Neuronal stem cell (in vitro differentiated cells): ENCODE results near the gene PKMYT1.

ENCODE experiments used
- DNase-seq: peaks from one replicate; pipeline ENCODE4 v3.0.0-alpha.2; 2013; ENCODE audit warnings: low spot score
- H2AFZ ChIP-seq: one replicate; pipeline ENCODE4 v1.6.1; 2013; ENCODE audit warnings: mild to moderate bottlenecking, low read length, inconsistent platforms
- H2AK5ac ChIP-seq: 2 replicates; pipeline ENCODE4 v1.6.1; 2013; ENCODE audit warnings: low read depth, mild to moderate bottlenecking, inconsistent platforms, low read length, moderate library complexity, mixed read lengths
- H2BK120ac ChIP-seq: 2 replicates; pipeline ENCODE4 v1.6.1; 2013; ENCODE audit warnings: low read depth, mild to moderate bottlenecking, inconsistent platforms, low read length, moderate library complexity, mixed read lengths
- H2BK12ac ChIP-seq: one replicate; pipeline ENCODE4 v1.6.1; 2013; ENCODE audit warnings: low read length, inconsistent platforms
- H2BK15ac ChIP-seq: 2 replicates; pipeline ENCODE4 v1.6.1; 2013; ENCODE audit warnings: mild to moderate bottlenecking, low read length, inconsistent platforms, mixed read lengths
- H2BK5ac ChIP-seq: one replicate; pipeline ENCODE4 v1.6.1; 2013; ENCODE audit warnings: inconsistent platforms, mild to moderate bottlenecking, low read length, moderate library complexity
- H3K14ac ChIP-seq: one replicate; pipeline ENCODE4 v1.6.1; 2013; ENCODE audit warnings: low read length, inconsistent platforms
- H3K18ac ChIP-seq: 2 replicates; pipeline ENCODE4 v1.6.1; 2013; ENCODE audit warnings: low read length, inconsistent platforms
- H3K23ac ChIP-seq: 2 replicates; pipeline ENCODE4 v1.6.1; 2013; ENCODE audit warnings: low read depth, mild to moderate bottlenecking, mixed read lengths, low read length, inconsistent platforms; ENCODE audit not compliant: poor library complexity
- H3K27ac ChIP-seq: replicated peaks from 3 replicates; pipeline ENCODE4 v1.5.1; 2013; ENCODE audit warnings: low read length, inconsistent platforms
- H3K27me3 ChIP-seq, 3 experiments: 2 replicates each; pipeline ENCODE4 v1.6.1; 2013; ENCODE audit warnings: low read length in 3 of 3, mild to moderate bottlenecking in 2 of 3, inconsistent platforms in 1 of 3, low read depth in 1 of 3, mixed read lengths in 1 of 3, moderate library complexity in 1 of 3; ENCODE audit not compliant: control insufficient read depth in 3 of 3, insufficient read depth in 3 of 3
- H3K36me3 ChIP-seq, 2 donors: replicated peaks in 1 of 2; 2 replicates each; pipeline ENCODE4 v1.6.1; 2013; ENCODE audit warnings: low read length in 2 of 2; ENCODE audit not compliant: control insufficient read depth in 2 of 2, insufficient read depth in 2 of 2
- H3K4ac ChIP-seq: 2 replicates; pipeline ENCODE4 v1.6.1; 2013; ENCODE audit warnings: inconsistent platforms, mild to moderate bottlenecking, low read length, moderate library complexity
- H3K4me1 ChIP-seq, 2 donors: 1 replicate in 1 of 2; 2 replicates in 1 of 2; pipeline ENCODE4 v1.6.1; 2013; ENCODE audit warnings: low read length in 2 of 2, low read depth in 1 of 2; ENCODE audit not compliant: control insufficient read depth in 2 of 2, insufficient read depth in 1 of 2
- H3K4me2 ChIP-seq: one replicate; pipeline ENCODE4 v1.6.1; 2013; ENCODE audit warnings: mild to moderate bottlenecking, low read length, inconsistent platforms; ENCODE audit not compliant: insufficient read depth, poor library complexity, severe bottlenecking
- H3K4me3 ChIP-seq, 2 donors: 2 replicates each; pipeline ENCODE4 v1.5.1; 2013; ENCODE audit warnings: low read length in 2 of 2, mild to moderate bottlenecking in 2 of 2, inconsistent platforms in 1 of 2, moderate library complexity in 1 of 2
- H3K79me1 ChIP-seq: one replicate; pipeline ENCODE4 v1.6.1; 2013; ENCODE audit warnings: low read depth, mild to moderate bottlenecking, inconsistent platforms, low read length, moderate library complexity
- H3K9ac ChIP-seq: one replicate; pipeline ENCODE4 v1.6.1; 2013; ENCODE audit warnings: mild to moderate bottlenecking, low read depth, low read length, inconsistent platforms; ENCODE audit not compliant: poor library complexity
- H3K9me3 ChIP-seq, 2 donors: replicated peaks in 1 of 2; 2 replicates each; pipeline versions ENCODE3 to v1.6.1; 2013; ENCODE audit warnings: low read length in 2 of 2, mild to moderate bottlenecking in 2 of 2, inconsistent platforms in 1 of 2, low read depth in 1 of 2, mixed read lengths in 1 of 2, moderate library complexity in 1 of 2; ENCODE audit not compliant: control insufficient read depth in 2 of 2, insufficient read depth in 1 of 2
- H4K8ac ChIP-seq: one replicate; pipeline ENCODE4 v1.6.1; 2013; ENCODE audit warnings: low read depth, mild to moderate bottlenecking, inconsistent platforms, low read length, moderate library complexity
- H4K91ac ChIP-seq: one replicate; pipeline ENCODE4 v1.6.1; 2013; ENCODE audit warnings: low read length, low read depth, mild to moderate bottlenecking, inconsistent platforms; ENCODE audit not compliant: poor library complexity
- WGBS, 2 donors: extraction: QIAGEN DNeasy Blood & Tissue Kit; methylation state at CpG; one replicate each; pipeline ENCODE4 v1.1.7; 2013; ENCODE audit warnings: missing lambda C conversion rate in 2 of 2, mixed read lengths in 1 of 2; ENCODE audit not compliant: insufficient read length in 2 of 2, insufficient replicate concordance in 1 of 2; ENCODE audit errors: extremely low coverage in 2 of 2; 5-methylcytosine and 5-hydroxymethylcytosine counted together

The PKMYT1 gene

DNA sequence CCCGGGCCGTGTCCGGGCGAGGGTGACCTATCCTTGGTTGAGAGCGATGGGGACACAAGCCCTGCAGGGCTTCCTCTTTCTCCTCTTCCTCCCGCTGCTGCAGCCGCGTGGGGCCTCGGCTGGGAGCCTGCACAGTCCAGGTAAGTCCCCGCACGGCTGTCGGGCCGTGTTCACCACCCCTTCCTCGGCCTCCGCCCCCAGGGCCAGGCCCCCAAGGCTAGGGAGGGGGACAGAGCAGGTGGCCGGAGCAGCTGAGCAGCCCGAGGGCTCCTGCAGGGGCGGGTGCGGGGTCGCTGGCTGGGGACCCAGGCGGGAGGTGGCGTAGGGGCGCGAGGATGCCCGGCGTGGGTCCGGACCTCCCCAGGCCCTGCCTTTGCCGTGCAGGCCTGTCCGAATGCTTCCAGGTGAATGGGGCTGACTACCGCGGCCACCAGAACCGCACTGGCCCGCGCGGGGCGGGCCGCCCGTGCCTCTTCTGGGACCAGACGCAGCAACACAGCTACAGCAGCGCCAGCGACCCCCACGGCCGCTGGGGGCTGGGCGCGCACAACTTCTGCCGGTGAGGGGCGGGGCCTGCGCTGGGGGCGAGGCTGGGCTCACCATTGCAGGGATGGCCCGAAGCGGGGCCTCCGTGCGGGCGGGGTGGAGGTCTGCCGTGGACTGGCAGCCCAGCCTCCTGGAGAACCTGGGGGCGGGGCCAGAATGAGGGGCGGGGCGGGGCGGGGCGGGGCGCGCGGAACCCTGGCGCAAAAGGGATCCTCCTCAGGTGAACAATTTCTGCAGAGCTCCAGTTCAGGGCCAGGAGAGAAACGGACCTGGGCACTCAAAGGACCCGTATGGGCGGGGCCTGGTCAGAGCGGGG lies 15.5 kb downstream of the PKMYT1 start:
- Histone ChIP-seq H2BK120ac (peak overlapping the region; percentile 61), H4K8ac (no peak overlapping the region), H3K4me3 (peak overlapping the region; percentile 49 to 84), H3K18ac (peak overlapping the region; percentile 95), H3K9ac (peak overlapping the region; percentile 89), H2BK5ac (peak overlapping the region; percentile 93), H3K23ac (peak overlapping the region; percentile 96), H3K27ac (no peak overlapping the region), H3K4ac (no peak overlapping the region), H3K9me3 (no peaks in the 10 kb centered on the region), H2BK12ac (peak overlapping the region; percentile 95), H3K4me1 (peaks cover 14 to 19% of the 10 kb centered on the region in 2 donors), H3K14ac (peak overlapping the region; percentile 100), H2AK5ac (peak overlapping the region; percentile 84), H3K36me3 (no peaks in the 10 kb centered on the region), H2BK15ac (peak overlapping the region; percentile 94), H3K27me3 (peaks cover 0 to 40% (median 20%) of the 10 kb centered on the region in 3 experiments), H3K79me1 (peaks cover 8% of the 10 kb centered on the region), H3K4me2 (peak overlapping the region; percentile 98), H4K91ac (no peak overlapping the region), H2AFZ (peak overlapping the region; percentile 98)
- WGBS, 2 donors, result no CpG with 5 or more reads among the region's 68 CpGs
- peak; percentile 84 for DNase-seq

DNA sequence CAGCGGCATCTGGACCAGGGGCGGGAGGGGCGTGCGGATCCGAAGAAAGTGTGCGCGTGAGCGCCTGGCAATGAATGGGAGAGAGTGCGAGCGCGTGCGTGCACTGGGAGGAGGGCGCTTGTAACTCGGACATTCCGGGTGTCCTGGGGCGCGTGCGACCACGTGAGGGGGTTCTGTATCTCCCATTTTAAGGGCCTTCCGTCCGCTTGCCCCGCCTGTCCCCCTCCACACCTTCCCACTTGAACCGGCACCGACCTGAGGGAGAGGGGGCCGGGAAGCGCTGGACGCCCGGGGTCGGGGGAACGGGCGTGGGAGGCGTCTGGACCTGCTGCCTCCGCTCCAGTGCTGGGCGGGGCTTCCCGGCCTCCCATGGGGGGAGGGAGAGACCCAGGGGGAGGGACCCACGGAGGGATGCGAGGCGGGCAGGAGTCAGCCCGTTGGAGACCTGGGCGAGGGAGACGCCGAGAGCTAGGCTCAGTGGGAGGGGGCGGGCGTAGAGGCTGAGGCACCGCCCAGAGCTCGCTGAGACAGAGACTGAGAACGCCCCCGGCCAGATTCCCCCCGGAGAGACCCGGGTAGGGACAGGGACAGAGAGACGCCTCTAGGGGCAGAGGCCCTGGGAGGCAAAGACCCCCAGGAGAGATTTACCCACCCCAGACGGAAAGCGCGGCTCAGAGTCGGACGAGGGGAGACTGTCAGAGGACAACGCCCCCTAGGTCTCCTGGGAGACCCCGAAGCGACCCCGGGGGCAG lies 16.3 kb downstream of the PKMYT1 start, which contains the start of gene KREMEN2:
KREMEN2 (plus strand) TSS at position 553 of the 752 bp plus-strand sequence. CDS start 246 bp downstream, outside the sequence.
- no peaks in the 10 kb centered on the region for H3K36me3 ChIP-seq
- H3K9ac ChIP-seq, result peak within 1 kb of the TSS; percentile 89
- peak within 1 kb of the TSS; percentile 95 for H3K18ac ChIP-seq
- H4K8ac ChIP-seq, result no peak within 1 kb of the TSS
- WGBS, 2 donors, result no CpG with 5 or more reads among the region's 60 CpGs
- peaks cover 13 to 19% of the 10 kb centered on the region in 2 donors for H3K4me1 ChIP-seq
- peak within 1 kb of the TSS; percentile 61 for H2BK120ac ChIP-seq
- peak within 1 kb of the TSS; percentile 49 to 84 for H3K4me3 ChIP-seq
- H2BK5ac ChIP-seq, result peak within 1 kb of the TSS; percentile 93
- H3K9me3 ChIP-seq, result no peaks in the 10 kb centered on the region
- H3K79me1 ChIP-seq, result peaks cover 5% of the 10 kb centered on the region
- H2BK12ac ChIP-seq, result peak within 1 kb of the TSS; percentile 95
- H2AFZ ChIP-seq, result peak within 1 kb of the TSS; percentile 98
- H3K27ac ChIP-seq, result peak within 1 kb of the TSS; percentile 14
- peak within 1 kb of the TSS; percentile 95 for H2AK5ac ChIP-seq
- peak within 1 kb of the TSS; percentile 97 for H2BK15ac ChIP-seq
- peak; percentile 64 for DNase-seq
- peak within 1 kb of the TSS; percentile 100 for H3K14ac ChIP-seq
- no peak within 1 kb of the TSS for H3K4ac ChIP-seq
- H4K91ac ChIP-seq, result no peak within 1 kb of the TSS
- peak within 1 kb of the TSS; percentile 96 for H3K23ac ChIP-seq
- H3K4me2 ChIP-seq, result peak within 1 kb of the TSS; percentile 98
- peaks cover 0 to 40% (median 20%) of the 10 kb centered on the region in 3 experiments for H3K27me3 ChIP-seq

DNA sequence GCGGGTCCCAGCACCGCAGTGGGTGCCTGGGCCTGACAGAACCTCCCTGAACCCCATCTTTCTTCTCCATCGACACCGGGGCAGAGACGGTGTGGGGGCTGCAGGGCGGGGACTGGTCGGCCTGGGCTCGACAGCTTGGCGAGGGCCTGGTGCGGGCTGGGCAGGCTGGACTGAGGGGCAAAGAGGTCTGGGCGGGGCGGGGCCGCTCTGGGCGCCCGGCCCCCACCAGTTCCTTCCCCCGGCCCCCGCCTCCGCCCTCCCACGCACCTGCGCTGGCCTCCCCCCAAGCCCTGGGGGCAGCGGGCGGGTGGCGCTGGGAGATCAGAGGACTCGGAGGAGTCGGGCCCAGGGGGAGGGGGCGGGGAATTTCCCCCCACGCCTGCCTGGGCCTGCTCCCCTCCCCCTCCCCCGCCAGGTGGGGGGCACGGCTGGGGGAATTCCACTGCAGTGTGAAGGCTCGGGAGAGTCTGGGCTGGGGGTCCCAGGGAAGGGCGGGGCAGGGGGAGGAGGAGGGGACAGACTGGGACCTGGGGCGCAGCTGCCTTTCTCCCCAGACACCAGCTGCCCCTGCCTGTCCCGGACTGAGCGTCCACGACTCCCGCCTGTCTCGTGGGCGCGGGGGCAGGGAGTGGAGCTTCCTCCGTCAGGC lies 17.0 kb downstream of the PKMYT1 start:
- Histone ChIP-seq H4K8ac (no peak overlapping the region), H3K14ac (peak overlapping the region; percentile 71), H2BK15ac (peak overlapping the region; percentile 97), H3K27me3 (peaks cover 0 to 36% (median 20%) of the 10 kb centered on the region in 3 experiments), H3K4me1 (peaks cover 8 to 16% of the 10 kb centered on the region in 2 donors), H3K79me1 (peaks cover 5% of the 10 kb centered on the region), H4K91ac (no peak overlapping the region), H2BK120ac (no peak overlapping the region), H3K4me2 (peak overlapping the region; percentile 98), H3K4me3 (peak overlapping the region; percentile 49 to 84), H3K23ac (peak overlapping the region; percentile 91), H3K18ac (peak overlapping the region; percentile 95), H2AK5ac (peak overlapping the region; percentile 95), H3K4ac (no peak overlapping the region), H3K27ac (peak overlapping the region; percentile 14), H2BK12ac (peak overlapping the region; percentile 84), H3K9ac (peak overlapping the region; percentile 84), H2AFZ (peak overlapping the region; percentile 98), H3K9me3 (no peaks in the 10 kb centered on the region), H3K36me3 (no peaks in the 10 kb centered on the region), H2BK5ac (peak overlapping the region; percentile 93)
- DNase-seq, result peak; percentile 59
- no CpG with 5 or more reads among the region's 40 CpGs for WGBS, 2 donors
